HG03135 (cell line): ENCODE data around the gene STRIP2.
"Not testable (repeated sequence)": the region's sequence is repeated elsewhere in the genome, so short reads cannot be mapped to it uniquely, and the experiment has no call there.

Experiments used
- ATAC-seq: cut with Tn5 transposase; IDR thresholded peaks from one replicate; pipeline ENCODE4 v1.9.1; 2021; ENCODE audit warnings: mild to moderate bottlenecking, moderate library complexity; ENCODE audit not compliant: unreplicated experiment

Gene STRIP2

DNA sequence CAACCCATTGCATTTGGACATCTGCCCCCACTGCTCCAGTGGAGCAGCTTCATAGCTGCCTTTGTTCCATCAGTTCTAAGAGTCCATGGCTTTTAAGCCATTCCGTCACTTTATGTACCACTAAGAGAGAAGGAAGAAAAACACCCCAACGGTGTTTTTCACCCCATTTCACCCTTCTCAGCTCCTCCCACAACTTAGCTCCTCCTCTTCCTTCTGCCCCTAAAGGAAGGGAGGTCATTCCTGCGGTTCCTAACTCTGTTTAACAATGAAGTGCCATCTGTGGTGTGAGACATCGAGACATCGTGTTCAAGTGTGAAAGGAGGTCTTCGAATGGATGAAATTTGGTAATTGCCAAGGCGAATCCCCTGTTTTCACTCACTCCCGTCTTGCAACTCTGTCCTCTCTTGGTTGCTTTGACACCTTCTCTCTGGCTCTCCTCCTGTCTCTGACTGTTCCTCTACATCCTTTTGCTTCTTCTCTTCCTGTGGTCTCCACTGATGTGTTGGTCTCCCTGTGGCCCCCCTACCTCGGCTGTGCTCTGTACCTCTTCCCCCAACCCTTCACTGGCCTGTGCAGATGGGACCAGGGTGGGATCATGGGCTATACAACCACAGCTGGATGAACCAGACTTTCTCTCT, 91.1 kb downstream of the STRIP2 start:
- no peak for ATAC-seq

DNA sequence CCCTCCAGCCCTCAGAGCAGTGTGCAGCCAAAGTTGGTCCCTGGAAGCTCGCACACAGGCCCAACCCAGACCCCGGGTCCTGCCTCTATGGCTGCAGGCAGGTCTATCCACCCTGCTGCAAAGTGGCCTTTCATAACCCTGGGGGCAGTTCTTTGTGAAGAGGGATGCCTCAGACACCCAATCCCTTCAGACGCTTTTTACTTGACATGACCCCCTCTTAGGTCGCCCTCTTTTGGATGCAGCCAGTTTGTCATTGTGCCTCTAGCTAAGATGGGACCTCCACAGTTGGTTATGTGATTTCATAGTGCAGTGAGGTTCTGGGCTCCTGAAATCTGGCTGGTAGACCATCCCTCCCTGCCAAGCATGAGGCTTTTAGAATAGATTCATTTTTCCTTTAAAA, 95.4 kb downstream of the STRIP2 start:
- ATAC-seq = no peak

DNA sequence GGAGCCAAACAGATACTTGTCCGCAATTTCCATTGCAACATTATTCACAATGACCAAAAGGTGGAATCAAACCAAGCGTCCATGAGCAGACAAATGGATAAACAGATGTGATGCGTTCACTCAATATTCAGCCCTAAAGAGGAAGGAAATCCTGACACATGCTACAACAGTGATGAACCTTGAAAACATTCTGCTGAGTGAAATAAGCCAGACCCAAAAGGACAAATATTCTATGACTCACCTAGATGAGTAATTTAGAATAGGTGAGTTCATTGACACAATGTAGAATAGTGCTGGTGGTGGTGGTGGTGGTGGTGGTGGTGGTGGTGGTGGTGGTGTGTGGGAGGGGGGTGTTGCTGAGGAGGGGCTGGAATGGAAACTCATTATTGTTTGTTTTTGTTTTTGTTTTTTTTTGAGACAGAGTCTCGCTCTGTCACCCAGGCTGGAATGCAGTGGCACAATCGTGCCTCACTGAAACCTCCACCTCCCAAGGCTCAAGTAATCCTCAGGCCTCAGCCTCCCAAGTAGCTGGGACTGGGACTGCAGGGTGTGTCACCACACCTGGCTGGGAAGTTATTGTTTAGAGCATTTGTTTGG, 96.7 kb downstream of the STRIP2 start:
- ATAC-seq = no peak

DNA sequence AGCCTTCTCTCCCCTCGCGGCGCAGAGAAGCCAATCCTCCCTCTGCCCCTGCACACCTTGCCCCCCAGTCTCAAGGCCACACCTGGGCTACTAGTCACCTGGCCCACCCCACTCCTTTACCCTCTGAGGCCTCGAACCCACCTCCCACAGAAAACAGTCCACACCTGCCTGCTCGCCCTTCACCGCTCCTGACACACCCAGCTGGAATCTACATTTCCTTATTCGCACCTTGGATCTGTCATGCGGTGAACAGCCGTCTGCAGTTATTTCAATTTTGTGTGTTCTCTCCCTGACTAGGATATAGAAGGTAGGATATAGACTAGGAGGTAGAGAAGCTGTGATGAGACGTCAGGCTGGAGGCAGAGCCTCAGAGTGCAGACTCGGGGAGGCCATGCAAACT, 97.5 kb downstream of the STRIP2 start:
- ATAC-seq = no peak

DNA sequence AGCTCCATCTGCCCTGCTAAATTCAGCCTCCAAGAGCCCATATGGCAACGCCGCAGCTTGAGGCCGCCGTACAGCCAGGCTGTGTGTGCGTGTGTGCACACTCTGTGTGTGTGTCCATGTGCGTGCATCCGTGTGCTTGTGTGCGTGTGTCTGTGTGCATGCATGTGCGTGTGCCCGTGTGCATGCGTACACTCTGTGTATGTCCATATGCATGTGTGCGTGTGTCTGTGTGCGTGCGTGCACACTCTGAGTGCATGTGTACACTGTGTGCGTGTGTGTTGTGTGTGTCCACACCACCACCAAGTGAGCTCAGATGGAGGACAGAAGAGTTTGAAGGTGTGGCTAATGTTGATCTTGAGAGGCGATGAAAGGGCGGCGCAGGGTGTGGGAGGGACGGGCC, 98.1 kb downstream of the STRIP2 start:
- no peak for ATAC-seq

DNA sequence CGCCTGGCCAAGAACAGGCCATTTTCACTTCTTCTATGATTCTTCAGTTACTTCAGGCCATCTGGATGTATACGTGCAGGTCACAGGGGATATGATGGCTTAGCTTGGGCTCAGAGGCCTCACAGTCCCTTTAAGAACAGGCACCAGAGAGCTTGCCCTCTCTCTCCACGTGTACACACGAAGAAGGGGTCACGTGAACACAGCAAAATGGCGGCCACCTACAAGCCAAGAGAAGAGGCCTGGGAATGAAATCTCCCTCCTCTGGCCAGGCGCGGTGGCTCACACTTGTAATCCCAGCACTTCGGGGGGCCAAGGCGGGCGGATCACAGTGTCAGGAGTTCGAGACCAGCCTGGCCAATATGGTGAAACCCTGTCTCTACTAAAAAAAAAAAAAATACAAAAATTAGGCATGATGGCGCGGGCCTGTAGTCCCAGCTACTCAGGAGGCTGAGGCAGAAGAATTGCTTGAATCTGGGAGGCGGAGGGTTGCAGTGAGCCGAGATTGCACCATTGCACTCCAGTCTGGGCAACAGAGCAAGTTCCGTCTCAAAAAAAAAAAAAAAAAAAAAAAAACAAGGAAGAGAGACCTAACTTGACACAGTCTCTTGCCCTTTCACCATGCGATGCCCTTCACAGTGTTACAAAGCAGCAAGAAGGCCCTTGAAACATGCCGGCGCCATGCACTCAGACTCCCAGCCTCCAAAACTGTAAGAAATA, 100.5 kb downstream of the STRIP2 start:
- not testable (repeated sequence) for ATAC-seq

DNA sequence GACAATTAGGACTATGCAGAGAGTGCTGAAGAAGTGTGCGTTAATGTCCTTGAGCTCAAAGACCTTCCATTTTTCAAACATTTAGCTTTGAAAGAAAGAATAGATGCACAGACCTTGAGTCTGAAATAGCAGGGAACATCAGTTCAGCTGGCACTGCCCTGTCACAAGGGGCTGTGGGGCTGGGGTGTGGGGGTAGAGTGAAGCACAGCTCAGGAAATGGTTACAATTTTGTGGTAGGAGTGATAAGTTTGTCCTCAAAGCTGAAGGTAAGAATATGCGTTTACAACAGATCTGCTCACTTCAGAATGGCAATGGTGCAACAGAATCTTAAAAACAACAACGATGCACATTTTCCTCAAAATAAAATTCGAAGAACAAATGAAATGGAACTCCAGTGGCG, 101.7 kb downstream of the STRIP2 start:
- no peak for ATAC-seq

DNA sequence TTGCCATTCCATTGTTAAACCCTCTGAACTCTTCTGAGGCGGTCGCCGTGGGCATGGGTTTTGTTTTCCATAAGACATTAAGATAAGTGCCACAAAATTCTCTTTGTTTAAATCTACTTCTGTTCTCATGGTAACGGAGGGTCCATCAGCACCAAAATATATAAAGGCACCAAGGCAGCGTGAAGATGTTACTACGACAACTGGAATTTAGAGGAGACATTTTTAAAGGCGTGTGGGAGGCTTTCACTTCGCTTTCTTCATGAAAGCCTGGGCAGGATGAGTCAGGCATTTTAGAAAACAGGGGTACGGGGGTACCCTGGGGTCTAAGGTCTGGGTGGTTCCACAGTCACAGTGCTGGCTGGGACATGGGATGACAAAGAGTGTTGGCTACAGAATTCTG, 102.1 kb downstream of the STRIP2 start:
- no peak for ATAC-seq
